SK-N-SH (cell line): ENCODE measurements around the gene MIP. TPM values are rescaled to one million over a fixed set of nuclear protein-coding genes. Genes with fewer than 3 reads are reported as not detected.

ENCODE experiments used
- CTCF ChIA-PET: fragments of 300-600, 350-600 bp; formaldehyde crosslinking; extraction: SDS; loops from one replicate; lab custom pipeline; 2021; lab: Yijun Ruan, JAX
- POLR2A ChIA-PET: fragments of 350-600 bp; sonication (Branson Sonifier 250); formaldehyde crosslinking; extraction: SDS; loops from one replicate; lab custom pipeline; 2020; ENCODE audit warnings: antibody characterized with exemption, inconsistent platforms; lab: Yijun Ruan, JAX
- DNase-seq: peaks from one replicate; pipeline ENCODE4 v3.0.0; 2012
- H2AFZ ChIP-seq: fragments of 200-600 bp; sonication (generic); 2 replicates; pipeline ENCODE4 v1.8.1; 2016; ENCODE audit warnings: antibody characterized with exemption, mild to moderate bottlenecking, low read depth
- H3F3A ChIP-seq: fragments of 200-600 bp; sonication (generic); replicated peaks from 2 replicates; pipeline ENCODE3; 2016; ENCODE audit warnings: antibody characterized with exemption, mild to moderate bottlenecking; ENCODE audit not compliant: insufficient read depth
- H3K27ac ChIP-seq, 2 experiments: fragments of 200-500 bp in 1 of 2; fragments of 200-600 bp in 1 of 2; sonication (Bioruptor generic) in 1 of 2; sonication (generic), shearing (Covaris generic) in 1 of 2; 2 replicates each; pipeline versions ENCODE4 v1.5.1 to v1.6.1; 2014 to 2016; ENCODE audit warnings: low read depth in 2 of 2, inconsistent platforms in 1 of 2, low read length in 1 of 2, mild to moderate bottlenecking in 1 of 2, mixed read lengths in 1 of 2
- H3K27me3 ChIP-seq: fragments of 200-600 bp; sonication (generic), shearing (Covaris generic); 2 replicates; pipeline ENCODE4 v1.6.1; 2016; ENCODE audit warnings: mixed run types; ENCODE audit not compliant: insufficient read depth
- H3K36me3 ChIP-seq, 2 experiments: fragments of 200-500 bp in 1 of 2; fragments of 200-600 bp in 1 of 2; sonication (Bioruptor generic) in 1 of 2; sonication (generic) in 1 of 2; replicated peaks in 1 of 2; 2 replicates each; pipeline versions ENCODE3 to v1.5.1; 2014 to 2016; ENCODE audit warnings: low read length in 1 of 2, mild to moderate bottlenecking in 1 of 2; ENCODE audit not compliant: insufficient read depth in 2 of 2, control insufficient read depth in 1 of 2
- H3K4me1 ChIP-seq, 2 experiments: fragments of 200-500 bp in 1 of 2; fragments of 200-600 bp in 1 of 2; sonication (Bioruptor generic) in 1 of 2; sonication (generic), shearing (Covaris generic) in 1 of 2; 2 replicates each; pipeline versions ENCODE4 v1.5.1 to v1.6.1; 2014 to 2016; ENCODE audit warnings: low read depth in 1 of 2, low read length in 1 of 2, mixed run types in 1 of 2; ENCODE audit not compliant: insufficient read depth in 2 of 2, control insufficient read depth in 1 of 2
- H3K4me2 ChIP-seq: fragments of 200-600 bp; sonication (generic), shearing (Covaris generic); 2 replicates; pipeline ENCODE4 v1.6.1; 2017; ENCODE audit warnings: mixed run types
- H3K4me3 ChIP-seq, 2 experiments: fragments of 200-500 bp in 1 of 2; fragments of 200-600 bp in 1 of 2; sonication (Bioruptor generic) in 1 of 2; sonication (generic), shearing (Covaris generic) in 1 of 2; 2 replicates each; pipeline versions ENCODE4 v1.5.1 to v1.8.1; 2014 to 2016; ENCODE audit warnings: low read depth in 2 of 2, inconsistent platforms in 1 of 2, low read length in 1 of 2, mild to moderate bottlenecking in 1 of 2, mixed read lengths in 1 of 2, moderate library complexity in 1 of 2
- H3K79me2 ChIP-seq: fragments of 200-600 bp; sonication (generic); 2 replicates; pipeline ENCODE4 v1.8.1; 2017; ENCODE audit warnings: mild to moderate bottlenecking; ENCODE audit not compliant: insufficient read depth
- H3K9ac ChIP-seq: fragments of 200-600 bp; sonication (generic); 2 replicates; pipeline ENCODE4 v1.6.1; 2017; ENCODE audit warnings: mixed run types
- H3K9me2 ChIP-seq: fragments of 200-600 bp; sonication (generic); 2 replicates; pipeline ENCODE4 v1.6.1; 2017; ENCODE audit warnings: mixed run types
- H3K9me3 ChIP-seq: fragments of 200-600 bp; sonication (generic); 2 replicates; pipeline ENCODE4 v1.6.1; 2017; ENCODE audit warnings: mixed run types, mild to moderate bottlenecking, moderate library complexity
- H4K20me1 ChIP-seq: fragments of 200-600 bp; sonication (generic); 2 replicates; pipeline ENCODE4 v1.6.1; 2017; ENCODE audit warnings: mild to moderate bottlenecking, mixed run types; ENCODE audit not compliant: insufficient read depth
- CHD2 ChIP-seq: fragments of 150-350 bp; IDR thresholded peaks from 2 replicates; pipeline ENCODE4 v1.6.1; 2018; ENCODE audit warnings: low read length; ENCODE audit not compliant: partially characterized antibody
- EP300 ChIP-seq, 2 experiments: IDR thresholded peaks; 2 replicates each; pipeline versions ENCODE4 v1.4.0 to v1.6.1; 2012; ENCODE audit warnings: borderline replicate concordance in 1 of 2, low read depth in 1 of 2, low read length in 1 of 2
- EZH2phosphoT487 ChIP-seq: fragments of 200-600 bp; sonication (generic); IDR thresholded peaks from 2 replicates; pipeline ENCODE4 v1.6.1; 2017; ENCODE audit warnings: low read depth, mixed run types, mild to moderate bottlenecking, antibody characterized with exemption, moderate library complexity, borderline replicate concordance
- FOSL2 ChIP-seq: IDR thresholded peaks from 2 replicates; pipeline ENCODE4 v1.4.0; 2012; ENCODE audit warnings: low read depth, mild to moderate bottlenecking, moderate library complexity, borderline replicate concordance
- FOXJ3 ChIP-seq: sonication (generic); formaldehyde crosslinking; IDR thresholded peaks from 2 replicates; pipeline ENCODE4 v1.5.1; 2020; ENCODE audit warnings: mild to moderate bottlenecking, missing genetic modification reagents
- GABPA ChIP-seq: IDR thresholded peaks from 2 replicates; pipeline ENCODE4 v1.4.0; 2012; ENCODE audit warnings: low read depth, mild to moderate bottlenecking
- JUND ChIP-seq: IDR thresholded peaks from 2 replicates; pipeline ENCODE4 v1.4.0; 2012
- NFIC ChIP-seq: IDR thresholded peaks from 2 replicates; pipeline ENCODE4 v1.4.0; 2012; ENCODE audit warnings: borderline replicate concordance
- NRF1 ChIP-seq: IDR thresholded peaks from 2 replicates; pipeline ENCODE4 v1.6.1; 2012; ENCODE audit warnings: low read depth, mild to moderate bottlenecking, low read length
- RAD21 ChIP-seq: IDR thresholded peaks from 2 replicates; pipeline ENCODE4 v1.6.1; 2012; ENCODE audit warnings: mild to moderate bottlenecking, low read length
- RFX5 ChIP-seq: IDR thresholded peaks from 2 replicates; pipeline ENCODE4 v1.6.1; 2012; ENCODE audit warnings: mild to moderate bottlenecking, improper control_type of control experiment, low read length
- SIN3A ChIP-seq: IDR thresholded peaks from 2 replicates; pipeline ENCODE4 v1.6.1; 2012; ENCODE audit warnings: low read depth, mild to moderate bottlenecking, low read length, moderate library complexity, borderline replicate concordance
- SMC3 ChIP-seq: IDR thresholded peaks from 2 replicates; pipeline ENCODE4 v1.6.1; 2012; ENCODE audit warnings: low read depth, low read length, improper control_type of control experiment
- TAF1 ChIP-seq: IDR thresholded peaks from 2 replicates; pipeline ENCODE4 v1.6.1; 2012; ENCODE audit warnings: low read depth, mild to moderate bottlenecking, low read length, moderate library complexity, borderline replicate concordance
- WGBS: methylation state at CpG from one replicate; pipeline ENCODE4 v1.1.6; 2017; ENCODE audit warnings: low lambda C conversion rate; 5-methylcytosine and 5-hydroxymethylcytosine counted together
- polyA plus RNA-seq, 3 experiments: library from polyadenylated mRNA; depleted of rRNA; stranded (reverse); fragments of >200 nt; gene quantifications; 2 replicates each; pipeline ENCODE4 v1.2.3, GENCODE V29; 2012
- TF ChIP-seq, protein P1 (sequence below): IDR thresholded peaks from 2 replicates; pipeline ENCODE4 v1.6.1; 2012; ENCODE audit warnings: mild to moderate bottlenecking, low read depth, low read length, moderate library complexity
- TF ChIP-seq, protein P2 (sequence below): IDR thresholded peaks from 2 replicates; pipeline ENCODE4 v1.4.0; 2012; ENCODE audit warnings: low read depth
- TF ChIP-seq, protein P3 (sequence below): IDR thresholded peaks from 2 replicates; pipeline ENCODE4; 2012
- TF ChIP-seq, protein P4 (sequence below): fragments of 150-350 bp; IDR thresholded peaks from 2 replicates; pipeline ENCODE4 v1.6.1; 2016; ENCODE audit warnings: mild to moderate bottlenecking, low read depth, low read length

MIP gene
- polyA plus RNA-seq, 1 of the 3 experiments (the other 2 are of a cell fraction), result not detected

DNA sequence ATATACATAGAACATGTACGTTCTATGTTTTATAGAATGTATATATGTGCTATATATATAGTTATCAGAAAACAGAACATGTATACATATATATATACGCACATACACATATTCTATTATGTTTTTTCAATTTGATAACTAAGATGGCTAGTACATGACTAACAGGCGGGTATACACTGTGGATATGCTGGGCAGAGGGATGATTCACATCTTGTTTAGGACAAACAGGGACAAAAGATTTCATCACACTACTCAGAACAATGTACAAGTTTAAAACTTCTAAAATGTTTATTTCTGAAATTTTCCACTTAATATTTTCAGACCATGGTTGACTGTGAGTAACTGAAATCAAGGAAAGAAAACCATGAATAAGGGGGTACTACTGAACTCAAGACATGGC lies 22.6 kb downstream of the MIP start:
- WGBS, result 98% methylated on average over 3 of the region's 3 CpGs
- TF ChIP-seq EP300 (IDR thresholded peaks at IDR 0.05; ENCODE audit: borderline replicate concordance in 1 of 2, low read depth in 1 of 2, low read length in 1 of 2) (no peak), TAF1 (no peak), FOSL2 (no peak), SIN3A (no peak), RAD21 (no peak), RFX5 (no peak), GABPA (no peak), CHD2 (no peak), NFIC (no peak), EZH2phosphoT487 (no peak), SMC3 (no peak), NRF1 (no peak)
- TF ChIP-seq, protein P1, sequence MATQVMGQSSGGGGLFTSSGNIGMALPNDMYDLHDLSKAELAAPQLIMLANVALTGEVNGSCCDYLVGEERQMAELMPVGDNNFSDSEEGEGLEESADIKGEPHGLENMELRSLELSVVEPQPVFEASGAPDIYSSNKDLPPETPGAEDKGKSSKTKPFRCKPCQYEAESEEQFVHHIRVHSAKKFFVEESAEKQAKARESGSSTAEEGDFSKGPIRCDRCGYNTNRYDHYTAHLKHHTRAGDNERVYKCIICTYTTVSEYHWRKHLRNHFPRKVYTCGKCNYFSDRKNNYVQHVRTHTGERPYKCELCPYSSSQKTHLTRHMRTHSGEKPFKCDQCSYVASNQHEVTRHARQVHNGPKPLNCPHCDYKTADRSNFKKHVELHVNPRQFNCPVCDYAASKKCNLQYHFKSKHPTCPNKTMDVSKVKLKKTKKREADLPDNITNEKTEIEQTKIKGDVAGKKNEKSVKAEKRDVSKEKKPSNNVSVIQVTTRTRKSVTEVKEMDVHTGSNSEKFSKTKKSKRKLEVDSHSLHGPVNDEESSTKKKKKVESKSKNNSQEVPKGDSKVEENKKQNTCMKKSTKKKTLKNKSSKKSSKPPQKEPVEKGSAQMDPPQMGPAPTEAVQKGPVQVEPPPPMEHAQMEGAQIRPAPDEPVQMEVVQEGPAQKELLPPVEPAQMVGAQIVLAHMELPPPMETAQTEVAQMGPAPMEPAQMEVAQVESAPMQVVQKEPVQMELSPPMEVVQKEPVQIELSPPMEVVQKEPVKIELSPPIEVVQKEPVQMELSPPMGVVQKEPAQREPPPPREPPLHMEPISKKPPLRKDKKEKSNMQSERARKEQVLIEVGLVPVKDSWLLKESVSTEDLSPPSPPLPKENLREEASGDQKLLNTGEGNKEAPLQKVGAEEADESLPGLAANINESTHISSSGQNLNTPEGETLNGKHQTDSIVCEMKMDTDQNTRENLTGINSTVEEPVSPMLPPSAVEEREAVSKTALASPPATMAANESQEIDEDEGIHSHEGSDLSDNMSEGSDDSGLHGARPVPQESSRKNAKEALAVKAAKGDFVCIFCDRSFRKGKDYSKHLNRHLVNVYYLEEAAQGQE, result no peak
- H4K20me1 ChIP-seq, result no peaks in the 10 kb centered on the region
- peaks cover 13 to 24% of the 10 kb centered on the region in 2 experiments for H3K36me3 ChIP-seq
- ChIA-PET POLR2A (no interaction called here), CTCF (no interaction called here)
- no peak overlapping the region for H3K9ac ChIP-seq
- H3K9me3 ChIP-seq, result no peaks in the 10 kb centered on the region
- no peaks in the 10 kb centered on the region for H3F3A ChIP-seq
- no peak overlapping the region for H2AFZ ChIP-seq
- no peak for DNase-seq
- no peaks in the 10 kb centered on the region for H3K4me1 ChIP-seq
- no peak overlapping the region for H3K27ac ChIP-seq
- no peak overlapping the region for H3K4me2 ChIP-seq
- no peaks in the 10 kb centered on the region for H3K27me3 ChIP-seq
- H3K4me3 ChIP-seq, result no peak overlapping the region
- no peaks in the 10 kb centered on the region for H3K9me2 ChIP-seq
- peaks cover 11% of the 10 kb centered on the region for H3K79me2 ChIP-seq

DNA sequence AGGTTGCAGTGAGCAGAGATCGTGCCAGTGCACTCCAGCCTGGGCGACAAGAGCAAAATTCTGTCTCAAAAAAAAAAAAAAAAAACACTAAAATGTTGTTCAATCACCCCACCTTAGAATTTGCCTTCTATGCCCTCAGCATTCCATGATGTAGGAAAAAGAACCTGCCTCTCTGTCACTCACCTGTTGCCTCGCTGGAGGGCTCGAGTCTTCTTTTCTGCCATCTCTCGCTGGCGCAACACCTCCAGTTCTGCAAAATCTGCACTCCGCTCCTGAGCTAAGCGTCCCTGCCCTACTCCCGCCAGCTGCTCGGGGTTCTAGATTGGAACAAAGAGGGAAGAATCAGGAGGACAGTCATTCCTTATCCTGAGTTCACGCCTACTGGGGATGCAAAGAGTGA lies 23.2 kb downstream of the MIP start:
- no peak overlapping the region for H3K9ac ChIP-seq
- no peaks in the 10 kb centered on the region for H4K20me1 ChIP-seq
- H3K4me2 ChIP-seq, result no peak overlapping the region
- POLR2A ChIA-PET, result no interaction called here
- H3K27me3 ChIP-seq, result no peaks in the 10 kb centered on the region
- peaks cover 13 to 24% of the 10 kb centered on the region in 2 experiments for H3K36me3 ChIP-seq
- no peak overlapping the region for H3K27ac ChIP-seq
- no peaks in the 10 kb centered on the region for H3F3A ChIP-seq
- 95% methylated on average over 11 of the region's 11 CpGs for WGBS
- H3K4me3 ChIP-seq, result no peak overlapping the region
- no peaks in the 10 kb centered on the region for H3K9me2 ChIP-seq
- H2AFZ ChIP-seq, result no peak overlapping the region
- DNase-seq, result no peak
- no peaks in the 10 kb centered on the region for H3K4me1 ChIP-seq
- H3K9me3 ChIP-seq, result no peaks in the 10 kb centered on the region
- CTCF ChIA-PET, result no interaction called here
- peaks cover 10% of the 10 kb centered on the region for H3K79me2 ChIP-seq
- TF ChIP-seq JUND, result no peak
- no peak for TF ChIP-seq SIN3A
- TF ChIP-seq, protein P1, result no peak
- TF ChIP-seq, protein P2, sequence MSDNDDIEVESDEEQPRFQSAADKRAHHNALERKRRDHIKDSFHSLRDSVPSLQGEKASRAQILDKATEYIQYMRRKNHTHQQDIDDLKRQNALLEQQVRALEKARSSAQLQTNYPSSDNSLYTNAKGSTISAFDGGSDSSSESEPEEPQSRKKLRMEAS, result no peak
- no peak for TF ChIP-seq CHD2
- TF ChIP-seq, protein P3, sequence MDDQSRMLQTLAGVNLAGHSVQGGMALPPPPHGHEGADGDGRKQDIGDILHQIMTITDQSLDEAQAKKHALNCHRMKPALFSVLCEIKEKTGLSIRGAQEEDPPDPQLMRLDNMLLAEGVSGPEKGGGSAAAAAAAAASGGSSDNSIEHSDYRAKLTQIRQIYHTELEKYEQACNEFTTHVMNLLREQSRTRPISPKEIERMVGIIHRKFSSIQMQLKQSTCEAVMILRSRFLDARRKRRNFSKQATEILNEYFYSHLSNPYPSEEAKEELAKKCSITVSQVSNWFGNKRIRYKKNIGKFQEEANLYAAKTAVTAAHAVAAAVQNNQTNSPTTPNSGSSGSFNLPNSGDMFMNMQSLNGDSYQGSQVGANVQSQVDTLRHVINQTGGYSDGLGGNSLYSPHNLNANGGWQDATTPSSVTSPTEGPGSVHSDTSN, result no peak
- TF ChIP-seq RFX5, result no peak
- TF ChIP-seq, protein P4, sequence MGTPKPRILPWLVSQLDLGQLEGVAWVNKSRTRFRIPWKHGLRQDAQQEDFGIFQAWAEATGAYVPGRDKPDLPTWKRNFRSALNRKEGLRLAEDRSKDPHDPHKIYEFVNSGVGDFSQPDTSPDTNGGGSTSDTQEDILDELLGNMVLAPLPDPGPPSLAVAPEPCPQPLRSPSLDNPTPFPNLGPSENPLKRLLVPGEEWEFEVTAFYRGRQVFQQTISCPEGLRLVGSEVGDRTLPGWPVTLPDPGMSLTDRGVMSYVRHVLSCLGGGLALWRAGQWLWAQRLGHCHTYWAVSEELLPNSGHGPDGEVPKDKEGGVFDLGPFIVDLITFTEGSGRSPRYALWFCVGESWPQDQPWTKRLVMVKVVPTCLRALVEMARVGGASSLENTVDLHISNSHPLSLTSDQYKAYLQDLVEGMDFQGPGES, result no peak
- no peak for TF ChIP-seq TAF1
- TF ChIP-seq FOXJ3, result no peak
